Kidney glomerular epithelial cell (primary cell): ENCODE results near the gene TMEM17.
A peak's percentile ranks its signal among the peaks of the same experiment; 100 is the strongest.

ENCODE experiments used
- DNase-seq: peaks from one replicate; lab custom pipeline; 2025; lab: John Stamatoyannopoulos, UW

Gene TMEM17

DNA sequence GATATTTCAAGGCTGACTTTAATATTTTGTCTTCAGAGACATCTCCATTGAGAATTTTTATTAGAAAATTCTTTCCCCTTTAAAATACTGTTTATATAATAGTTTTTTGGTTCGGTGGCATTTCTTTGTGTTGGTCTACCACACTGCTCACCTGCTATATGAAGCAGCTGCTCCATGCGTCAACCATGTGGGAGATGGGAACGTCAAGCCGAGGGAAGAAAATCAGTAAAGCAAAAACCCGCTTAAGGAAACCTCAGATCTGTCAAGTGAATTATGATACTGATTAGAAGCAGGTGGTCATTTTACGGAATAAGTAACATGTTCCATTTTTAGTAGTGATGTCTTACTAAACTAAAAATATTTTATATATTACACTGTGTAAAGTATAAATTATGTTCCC, 5.6 kb upstream of the TMEM17 start:
- no peak for DNase-seq

DNA sequence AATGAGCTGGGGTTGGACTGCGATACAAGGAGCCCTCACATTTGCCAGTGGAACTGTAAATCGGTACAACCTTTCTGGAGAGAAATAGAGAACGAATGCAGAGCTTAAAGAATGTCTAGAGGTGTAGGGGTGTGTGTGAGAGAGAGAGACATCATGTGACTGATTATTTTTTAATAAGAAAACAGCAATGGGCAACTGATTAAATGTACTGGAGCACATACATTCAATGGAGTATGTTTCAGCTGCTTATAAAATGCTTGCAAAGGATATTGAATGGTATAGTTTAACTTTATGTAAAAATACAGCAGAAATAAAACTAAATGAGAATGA, 391 bp upstream of the TMEM17 start:
- DNase-seq = no peak

DNA sequence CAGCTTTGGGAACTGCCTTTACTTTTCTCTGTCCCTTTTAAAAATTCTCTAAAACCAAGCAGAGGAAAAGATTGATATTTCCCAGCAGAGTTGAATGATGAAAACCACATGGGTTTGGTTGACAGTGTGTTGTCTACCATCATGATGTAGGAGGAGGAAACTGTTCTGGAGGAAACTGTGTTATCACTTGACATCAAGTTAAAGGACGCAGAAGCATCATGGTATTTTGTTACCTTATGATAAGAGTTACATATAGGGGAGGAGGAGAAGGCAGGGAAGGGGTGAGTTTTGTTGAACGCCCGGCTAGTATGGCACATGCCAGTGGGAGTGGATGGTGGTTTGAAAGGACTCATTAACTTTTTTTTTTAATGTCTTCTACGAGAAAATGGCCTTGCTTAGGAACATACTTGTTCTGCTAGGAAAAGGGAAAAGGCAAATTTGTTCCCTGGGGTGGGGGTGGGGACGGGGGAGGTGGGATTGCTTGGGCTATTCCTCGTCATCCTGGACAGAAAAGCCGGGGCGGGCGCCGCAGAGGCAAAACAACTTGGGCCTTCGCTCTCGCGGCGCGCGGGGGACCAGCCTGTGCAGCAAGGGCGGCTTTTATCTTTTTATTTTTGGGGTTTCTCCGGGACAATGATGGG, 766 bp downstream of the TMEM17 start:
- DNase-seq = no peak

DNA sequence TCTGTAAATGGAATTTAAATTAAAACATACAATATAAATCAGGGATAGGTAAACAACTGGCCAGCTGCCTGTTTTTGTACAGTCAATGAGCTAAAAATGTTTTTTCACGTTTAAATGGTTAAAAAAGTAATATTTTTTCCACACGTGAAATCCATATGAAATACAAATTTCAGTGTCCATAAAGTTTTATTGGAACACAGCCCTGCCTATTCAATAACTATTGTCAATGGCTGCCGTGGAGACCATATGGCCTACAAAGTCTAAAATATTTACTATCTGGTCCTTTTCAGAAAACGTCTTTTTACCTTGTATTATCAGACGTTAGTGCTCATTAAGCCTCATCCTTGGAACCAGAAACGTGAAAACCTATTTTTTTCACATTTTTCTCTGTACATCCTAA, 1.3 kb downstream of the TMEM17 start:
- DNase-seq = no peak

DNA sequence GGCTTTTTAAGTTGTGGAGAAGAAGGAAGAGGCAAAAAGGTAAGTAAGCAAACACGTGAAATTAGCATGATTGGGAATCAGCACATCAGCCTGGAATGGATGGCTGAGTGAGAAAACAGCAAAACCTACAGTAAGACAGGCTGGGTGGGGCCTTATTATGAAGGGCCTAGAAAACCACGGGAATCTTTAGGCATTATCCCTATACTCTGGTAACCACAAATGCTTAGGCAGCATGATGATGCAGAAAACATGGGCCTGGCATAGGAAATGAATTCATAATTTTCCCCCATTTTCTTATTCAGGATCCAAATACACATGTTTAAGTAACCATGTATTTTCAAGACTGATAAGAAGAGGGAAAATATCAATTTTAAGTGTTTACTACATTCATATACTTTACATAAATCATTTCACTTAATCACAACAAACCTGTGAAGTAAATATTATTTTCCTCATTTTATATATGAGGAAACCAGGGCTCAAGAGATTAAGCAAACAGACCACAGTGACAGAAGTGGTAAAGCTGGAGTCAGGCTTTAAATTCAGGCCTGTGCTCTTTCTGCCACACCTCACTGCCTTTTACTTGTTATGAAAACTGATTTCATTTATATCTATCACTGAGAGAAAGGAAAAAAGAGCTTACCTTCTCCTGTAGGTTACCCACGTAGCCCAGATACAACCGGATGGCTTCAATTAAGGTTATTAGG, 4.0 kb downstream of the TMEM17 start:
- no peak for DNase-seq

DNA sequence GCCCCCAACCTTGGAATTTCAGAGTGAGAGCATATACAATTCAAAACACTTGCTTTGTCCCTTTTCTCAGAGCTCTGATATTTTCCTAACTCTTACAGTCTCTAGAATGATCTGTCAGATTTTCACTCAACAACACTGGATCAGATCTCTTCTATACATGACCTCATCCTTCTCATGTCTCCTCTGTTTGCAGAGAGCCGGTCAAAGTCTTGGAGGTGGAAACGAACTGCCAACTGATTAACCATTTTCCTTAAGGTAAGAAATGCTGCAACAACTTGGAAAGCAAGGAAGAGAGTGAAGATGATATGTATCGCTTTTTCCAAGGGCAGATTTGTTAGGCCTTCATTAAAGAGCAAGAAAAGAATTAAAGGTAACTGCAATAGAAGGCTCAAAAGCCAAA, 4.9 kb downstream of the TMEM17 start:
- DNase-seq = no peak

DNA sequence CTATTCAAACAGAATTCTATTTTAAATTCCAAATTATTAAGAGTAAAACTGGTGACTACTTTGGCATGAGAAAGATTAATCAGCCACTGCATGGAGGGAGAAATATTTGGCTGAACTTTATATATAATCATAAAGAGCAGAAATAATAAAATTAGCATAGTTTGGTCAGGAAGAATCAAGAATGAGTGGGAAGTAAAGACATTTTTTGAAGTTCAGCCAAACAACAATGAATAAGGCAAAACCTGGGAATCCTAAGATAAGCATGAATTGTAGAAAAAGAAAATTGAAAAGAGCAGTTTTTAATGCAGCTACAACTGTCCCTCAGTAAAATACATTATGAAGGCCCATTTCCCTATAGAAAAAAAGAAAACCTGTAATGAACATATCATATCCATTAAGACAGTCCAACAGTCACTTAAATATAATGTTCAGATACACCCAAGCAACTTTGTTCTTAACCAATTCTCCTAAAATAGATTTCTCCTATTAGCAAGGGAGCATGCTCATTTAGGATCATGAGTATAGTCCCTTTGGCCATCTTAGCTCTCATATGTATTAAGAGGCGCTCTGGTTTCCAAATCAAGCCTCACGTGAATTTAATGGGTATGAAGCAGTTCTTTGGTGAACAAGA, 6.5 kb downstream of the TMEM17 start:
- no peak for DNase-seq

DNA sequence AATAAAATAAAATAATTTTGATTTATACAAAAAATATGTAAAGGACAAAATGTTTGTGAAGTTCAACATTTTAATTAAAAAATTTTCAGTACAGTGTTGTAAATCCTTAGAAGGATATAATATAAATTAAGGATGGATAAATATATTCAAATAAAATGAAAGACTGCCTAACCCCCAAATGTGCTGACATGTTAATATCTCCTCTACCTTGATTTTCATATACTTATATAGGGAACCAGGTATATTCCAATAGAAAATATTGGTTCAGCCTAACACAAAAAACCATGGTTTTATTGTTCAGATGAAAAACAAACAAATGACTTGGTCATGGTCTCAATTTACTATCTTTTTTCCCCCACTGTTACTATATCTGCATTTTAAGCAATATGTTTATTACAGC, 7.3 kb downstream of the TMEM17 start:
- DNase-seq = no peak

DNA sequence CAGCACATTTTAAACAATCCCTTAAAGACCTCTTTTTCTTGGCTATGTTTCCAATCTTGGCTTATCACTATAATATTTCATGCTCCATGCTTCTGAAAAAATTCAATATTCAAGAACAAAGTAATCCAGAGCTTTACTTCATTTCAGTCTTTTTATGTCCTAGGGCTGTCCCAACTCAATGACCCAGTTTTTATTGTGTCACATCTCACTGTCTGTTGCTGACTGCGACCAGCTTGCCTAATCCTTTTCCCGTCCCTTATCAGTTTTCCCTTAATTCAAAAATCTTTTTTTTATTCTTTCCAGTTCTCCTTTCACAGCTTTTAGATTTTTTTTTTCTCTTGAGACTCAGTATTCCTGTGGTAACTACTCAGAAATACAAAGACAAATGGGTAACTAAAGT, 10.2 kb downstream of the TMEM17 start:
- DNase-seq = no peak

DNA sequence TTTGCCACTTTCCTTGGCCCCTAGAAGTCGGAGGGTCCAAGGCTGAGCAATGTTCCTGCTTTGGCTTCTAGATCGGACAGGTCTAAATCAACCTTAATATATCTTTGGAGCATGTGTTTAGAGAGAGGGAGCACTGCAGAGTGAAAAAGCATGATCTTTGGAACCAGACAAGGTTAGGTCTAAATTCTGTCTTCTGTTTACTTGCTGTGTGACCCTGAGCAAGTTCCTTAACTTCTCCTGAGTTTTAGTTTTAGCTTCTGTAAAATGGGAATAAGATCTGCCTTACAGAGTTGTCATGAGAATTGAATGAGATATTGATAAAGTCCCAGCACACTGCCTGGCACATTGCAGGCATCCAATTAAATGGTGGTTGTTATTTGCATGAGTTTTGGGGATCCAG, 13.9 kb downstream of the TMEM17 start:
- no peak for DNase-seq

DNA sequence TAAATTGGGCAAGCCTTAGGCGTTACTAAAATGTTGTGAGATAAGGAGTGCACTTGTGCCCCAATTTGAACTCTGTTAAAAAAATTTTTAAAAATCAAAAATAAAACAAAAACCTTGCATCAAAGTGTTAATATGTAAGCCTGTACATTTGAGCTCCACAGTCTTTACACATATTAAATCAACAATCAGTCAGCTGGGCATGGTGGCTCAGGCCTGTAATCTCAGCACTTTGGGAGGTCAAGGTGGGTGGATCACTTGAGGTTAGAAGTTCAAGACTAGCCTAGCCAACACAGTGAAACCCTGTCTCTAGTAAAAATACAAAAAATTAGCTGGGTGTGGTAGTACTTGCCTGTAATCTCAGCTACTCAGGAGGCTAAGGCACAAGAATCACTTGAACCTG, 16.3 kb downstream of the TMEM17 start:
- DNase-seq = no peak

DNA sequence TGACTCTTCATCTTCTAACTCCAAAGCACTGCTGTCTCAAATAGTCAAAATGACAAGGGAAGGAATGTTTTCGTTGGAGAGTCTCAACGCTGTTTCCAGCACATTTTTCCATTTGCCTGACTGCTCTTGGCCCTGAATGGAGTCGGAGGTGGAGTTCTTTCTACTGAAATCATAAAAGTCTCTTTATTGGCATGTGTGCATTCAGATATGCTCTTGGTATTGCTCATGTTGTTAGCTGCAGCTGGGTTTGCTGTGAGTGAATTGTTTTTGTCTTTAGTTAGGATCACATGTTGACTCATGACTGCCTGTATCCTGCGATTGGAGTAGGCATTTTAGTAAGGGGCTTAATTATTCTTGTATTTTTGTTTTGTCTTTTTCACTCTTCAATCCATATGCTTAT, 16.8 kb downstream of the TMEM17 start:
- peak; percentile 54 for DNase-seq

DNA sequence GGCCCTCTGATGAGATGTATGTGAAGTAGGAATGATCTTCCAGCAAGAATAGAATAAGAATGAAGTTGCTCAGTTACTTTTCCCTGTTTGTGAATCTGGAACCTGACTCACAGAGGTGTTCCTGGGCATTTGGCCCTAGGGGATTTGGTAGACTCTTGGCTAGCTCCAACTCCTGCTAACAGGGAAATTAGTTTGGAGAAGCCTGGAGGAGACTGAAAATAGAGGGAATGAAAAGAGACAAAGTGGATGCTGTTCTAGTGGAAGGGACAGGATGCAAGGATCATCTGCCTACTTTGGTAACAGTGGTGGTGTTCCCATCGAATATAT, 19.6 kb downstream of the TMEM17 start:
- DNase-seq = no peak

DNA sequence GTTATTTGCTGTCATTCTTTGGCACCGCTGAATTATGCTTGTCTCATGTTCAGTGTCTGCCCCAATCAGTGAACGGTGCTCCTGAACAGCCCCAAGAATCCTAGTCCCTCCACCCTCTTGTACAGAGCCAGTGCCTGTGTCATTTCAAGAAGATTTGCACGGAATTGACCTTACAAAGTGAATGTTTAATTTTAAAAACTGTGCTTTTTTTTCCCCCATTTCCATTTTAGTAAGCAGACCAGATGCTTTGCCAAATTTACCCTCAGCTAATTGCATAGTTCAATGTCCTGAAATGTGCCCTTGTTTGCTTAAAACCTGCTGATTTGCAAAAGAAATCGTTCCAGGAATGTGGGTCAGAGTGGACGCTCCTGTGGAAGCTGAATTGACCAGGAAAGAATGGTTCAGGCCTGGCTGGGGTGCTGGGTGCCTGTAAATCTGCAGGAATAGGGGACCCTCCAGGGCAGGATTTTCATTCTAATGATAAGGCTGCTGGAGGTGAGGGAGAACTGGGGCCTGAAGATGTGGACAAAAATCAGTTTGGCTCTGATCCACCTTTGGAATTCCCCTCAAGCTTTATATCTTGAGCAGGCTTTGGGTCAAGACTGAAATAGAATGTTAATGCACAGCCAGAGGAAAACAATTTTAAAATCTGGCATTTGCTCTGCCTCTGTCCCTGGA, 20.1 kb downstream of the TMEM17 start:
- DNase-seq = no peak

DNA sequence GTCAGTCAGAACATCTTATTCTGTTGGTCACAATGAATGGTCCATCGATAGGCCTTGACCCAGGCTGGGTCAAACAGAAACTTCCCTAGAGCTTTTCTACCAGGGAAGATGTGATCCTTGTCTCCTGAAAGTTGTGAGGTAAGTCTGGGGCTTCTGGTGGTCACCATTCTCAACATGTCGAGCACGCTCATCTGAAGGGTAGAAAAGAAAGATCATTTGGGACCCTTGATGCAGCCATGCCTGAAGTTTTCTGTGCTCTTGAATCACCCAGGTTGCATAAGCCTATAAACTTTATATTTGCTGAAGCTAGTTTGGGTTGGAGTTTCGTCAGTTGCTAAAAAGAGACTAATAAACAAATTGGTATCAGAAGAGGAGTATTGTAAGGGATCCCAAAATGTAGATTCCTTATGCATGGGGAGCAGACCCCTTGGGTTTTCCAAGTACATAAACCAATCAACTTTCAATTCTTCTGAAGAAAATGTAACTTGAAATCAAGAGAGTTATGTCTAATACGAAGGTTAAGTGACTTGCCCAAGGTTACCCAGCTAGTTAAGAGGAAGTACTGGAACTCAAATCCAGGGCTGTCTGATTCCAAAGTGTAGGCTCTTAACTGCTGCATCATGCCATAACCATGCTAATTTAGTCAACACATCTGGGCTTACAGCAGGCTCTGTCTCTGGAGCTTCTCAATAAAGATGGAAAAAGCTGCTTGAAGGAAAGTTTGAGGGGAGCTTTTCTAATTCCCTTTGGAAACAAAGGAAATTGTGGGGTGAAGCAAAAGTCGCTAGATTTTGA, 23.2 kb downstream of the TMEM17 start:
- DNase-seq = no peak

DNA sequence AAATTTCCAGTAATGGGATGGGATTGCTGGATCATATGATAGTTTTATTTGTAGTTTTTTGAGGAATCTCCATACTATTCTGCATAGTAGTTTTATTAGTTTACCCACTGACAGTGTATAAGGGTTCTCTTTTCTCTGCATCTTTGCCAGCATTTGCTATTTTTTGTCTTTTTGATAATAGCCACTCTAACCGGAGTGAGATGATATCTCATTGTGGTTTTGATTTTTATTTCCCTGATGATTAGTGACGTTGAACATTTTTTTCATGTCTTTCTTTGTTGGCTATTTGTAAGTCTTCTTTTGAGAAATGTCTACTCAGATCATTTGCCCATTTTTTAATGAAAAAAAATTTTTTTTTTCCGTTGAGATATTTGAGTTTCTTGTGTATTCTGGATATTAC, 26.1 kb downstream of the TMEM17 start:
- DNase-seq = no peak

DNA sequence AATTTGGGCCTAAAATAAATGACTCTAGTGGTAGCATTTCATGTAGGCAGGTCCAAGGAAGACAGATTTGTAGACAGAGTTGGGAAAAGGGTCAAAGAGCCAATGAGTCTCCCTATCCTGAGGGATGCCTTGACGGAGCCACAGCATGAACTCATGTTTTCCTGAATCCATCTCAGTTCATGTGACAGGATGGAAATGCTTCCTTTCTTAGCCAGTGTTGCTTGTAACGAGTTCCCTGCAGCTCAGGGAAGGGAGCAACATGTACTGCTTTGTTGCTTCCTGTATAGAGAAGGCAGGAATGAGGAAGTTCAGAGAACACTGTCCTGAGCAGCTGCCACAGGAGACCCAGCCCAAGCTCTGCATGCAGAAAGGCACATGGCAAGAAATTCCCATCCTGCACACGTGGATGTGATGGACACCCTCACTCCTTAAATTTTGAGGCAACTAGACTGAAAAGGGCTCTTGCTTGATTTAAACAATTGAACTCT, 27.9 kb downstream of the TMEM17 start:
- DNase-seq = no peak

DNA sequence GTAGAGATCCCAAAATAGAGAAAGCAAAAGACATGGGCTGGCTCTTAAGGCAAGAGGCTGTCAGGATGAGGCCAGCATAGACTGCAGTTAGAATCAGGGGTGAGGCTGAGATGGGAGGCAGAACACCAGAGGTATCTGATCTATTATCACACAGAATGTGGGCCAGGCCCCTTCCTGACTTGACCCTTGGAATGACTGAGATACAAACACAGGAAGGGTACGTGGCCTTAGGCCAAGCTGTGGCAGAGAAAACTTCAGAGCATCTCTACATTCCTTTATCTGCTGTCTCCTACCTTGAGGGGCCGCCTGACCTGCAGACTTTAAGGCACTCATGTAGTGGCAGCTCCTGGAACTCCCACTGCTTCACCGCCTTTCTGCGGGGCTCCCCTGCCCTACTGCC, 28.4 kb downstream of the TMEM17 start:
- DNase-seq = no peak

DNA sequence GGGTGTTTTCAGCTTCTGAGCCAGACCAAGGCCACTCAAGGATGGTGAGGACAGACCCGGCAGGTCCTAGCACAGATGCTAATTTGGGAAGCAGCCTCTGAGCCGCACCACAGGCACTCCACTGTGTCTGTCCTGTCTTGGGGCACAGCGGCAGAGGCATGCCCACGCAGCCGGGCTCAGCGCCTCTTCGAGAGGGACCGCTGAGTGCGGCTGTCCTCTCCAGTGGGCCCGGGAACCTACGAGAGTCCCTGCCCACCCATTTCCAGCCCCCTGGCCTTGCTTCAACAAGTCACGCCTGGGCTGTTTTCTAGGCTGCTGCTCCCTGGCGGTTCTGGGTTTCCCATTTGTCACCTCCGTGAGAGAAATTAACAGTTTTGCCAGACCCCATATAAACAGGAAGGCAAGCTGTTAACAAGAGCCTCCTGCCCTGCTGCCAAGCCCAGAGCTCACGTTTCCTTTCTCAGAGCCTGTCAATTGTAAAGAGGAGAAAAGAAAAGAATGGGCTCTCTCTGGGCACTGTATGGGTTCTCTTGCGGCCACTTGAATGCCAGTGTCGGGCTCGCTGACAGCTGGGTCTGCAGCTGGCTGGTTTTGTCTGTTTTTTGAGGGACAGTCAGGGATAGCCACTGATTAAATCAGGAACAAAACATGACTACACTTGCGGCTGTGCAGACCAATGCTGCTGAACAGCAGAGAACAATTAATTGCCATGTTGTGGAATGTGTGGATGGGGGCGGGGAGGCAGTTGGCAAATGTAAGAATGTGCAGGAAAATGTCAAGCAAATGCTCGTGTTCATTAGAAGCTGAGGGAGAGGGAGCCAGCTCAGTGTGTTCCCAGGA, 30.6 kb downstream of the TMEM17 start:
- DNase-seq = no peak

DNA sequence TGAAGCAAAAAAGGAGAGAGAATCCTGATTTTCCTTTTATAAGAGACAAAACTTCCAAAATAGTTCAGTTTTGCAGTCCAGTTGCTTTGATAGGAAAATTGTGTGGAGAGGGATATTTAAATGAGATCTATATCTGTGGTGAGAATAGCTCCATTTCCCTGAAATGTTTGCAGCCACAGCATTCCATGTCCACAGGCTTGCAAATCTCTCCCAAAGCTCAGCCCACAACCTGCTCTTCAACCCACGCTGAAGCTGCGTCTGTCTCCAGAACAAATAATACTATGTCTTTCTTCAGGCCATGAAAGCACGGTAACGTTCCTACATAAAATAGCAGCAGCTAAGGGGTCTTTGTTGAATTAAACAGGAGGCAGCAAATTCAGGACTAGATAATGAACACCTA, 31.8 kb downstream of the TMEM17 start:
- no peak for DNase-seq

DNA sequence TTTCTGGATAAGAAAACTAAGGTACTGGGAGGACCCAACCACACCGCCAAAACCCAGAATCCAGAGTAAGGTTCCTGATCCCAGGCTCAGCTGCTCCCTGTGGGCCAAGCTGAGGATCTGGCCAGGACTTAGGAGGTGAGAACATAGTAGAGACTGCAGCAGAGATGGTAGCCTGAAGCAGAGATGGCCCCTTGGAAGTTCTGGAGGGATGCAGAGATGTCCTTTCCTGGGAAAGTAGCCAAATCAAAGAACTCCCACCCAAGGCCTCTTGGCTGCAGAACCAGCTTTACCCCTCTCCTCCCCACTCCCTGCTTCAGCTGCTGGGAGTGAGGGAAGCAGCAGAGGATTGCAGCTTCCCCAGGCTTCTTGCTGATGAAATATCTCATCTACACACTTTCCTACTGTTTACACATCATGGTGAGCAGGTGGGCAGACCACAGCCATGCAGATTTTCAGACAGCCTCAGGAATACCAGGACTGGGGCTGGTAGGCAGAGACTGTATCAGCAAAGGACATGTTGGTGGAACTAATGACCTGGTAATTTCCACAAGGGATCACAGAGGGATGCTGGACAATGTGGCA, 32.7 kb downstream of the TMEM17 start:
- no peak for DNase-seq
